HEK293T (cell line): ENCODE results near the gene EHBP1.

Experiments
- CTCF ChIA-PET: fragments of 350-600 bp; formaldehyde crosslinking; extraction: SDS; loops from one replicate; lab custom pipeline; 2021; ENCODE audit warnings: antibody characterized with exemption, inconsistent platforms; lab: Yijun Ruan, JAX
- POLR2A ChIA-PET: fragments of 350-600 bp; formaldehyde crosslinking; extraction: SDS; loops from one replicate; lab custom pipeline; 2020; ENCODE audit warnings: antibody characterized with exemption, inconsistent platforms; lab: Yijun Ruan, JAX
- DNase-seq: peaks from one replicate; pipeline ENCODE4 v3.0.0; 2012; ENCODE audit warnings: mixed read lengths; ENCODE audit errors: extremely low spot score
- ARNT ChIP-seq: fragments of 450-650 bp; IDR thresholded peaks from 2 replicates; pipeline ENCODE4 v1.6.1; 2017; ENCODE audit warnings: mild to moderate bottlenecking
- BHLHE40 ChIP-seq: fragments of 450-650 bp; IDR thresholded peaks from 2 replicates; pipeline ENCODE4 v1.6.1; 2016; ENCODE audit warnings: mild to moderate bottlenecking, moderate library complexity, borderline replicate concordance
- CTBP1 ChIP-seq: fragments of 450-650 bp; IDR thresholded peaks from 2 replicates; pipeline ENCODE4 v1.6.1; 2016; ENCODE audit warnings: borderline replicate concordance
- ELF4 ChIP-seq: fragments of 450-650 bp; IDR thresholded peaks from 2 replicates; pipeline ENCODE4 v1.6.1; 2017; ENCODE audit warnings: antibody characterized with exemption
- FOXA1 ChIP-seq: fragments of 450-650 bp; IDR thresholded peaks from 2 replicates; pipeline ENCODE4 v1.6.1; 2016; ENCODE audit warnings: mild to moderate bottlenecking
- FOXK2 ChIP-seq: fragments of 450-650 bp; IDR thresholded peaks from 2 replicates; pipeline ENCODE4 v1.6.1; 2016; ENCODE audit warnings: mild to moderate bottlenecking
- FOXM1 ChIP-seq: fragments of 450-650 bp; IDR thresholded peaks from 2 replicates; pipeline ENCODE4 v1.6.1; 2017; ENCODE audit warnings: mild to moderate bottlenecking, borderline replicate concordance
- HDGF ChIP-seq: fragments of 450-650 bp; IDR thresholded peaks from 2 replicates; pipeline ENCODE4 v1.6.1; 2017; ENCODE audit warnings: antibody characterized with exemption, borderline replicate concordance
- L3MBTL2 ChIP-seq: fragments of 450-650 bp; conservative IDR thresholded peaks from 2 replicates; pipeline ENCODE4 v1.6.1; 2016; ENCODE audit warnings: mild to moderate bottlenecking
- LEF1 ChIP-seq: fragments of 450-650 bp; IDR thresholded peaks from 2 replicates; pipeline ENCODE4 v1.6.1; 2017; ENCODE audit warnings: mild to moderate bottlenecking, borderline replicate concordance
- NFRKB ChIP-seq: fragments of 450-650 bp; IDR thresholded peaks from 2 replicates; pipeline ENCODE4 v1.6.1; 2016; ENCODE audit warnings: mild to moderate bottlenecking, moderate library complexity
- SP1 ChIP-seq: fragments of 450-650 bp; IDR thresholded peaks from 2 replicates; pipeline ENCODE4 v1.6.1; 2017
- SUZ12 ChIP-seq: fragments of 450-650 bp; IDR thresholded peaks from 2 replicates; pipeline ENCODE4 v1.6.1; 2016; ENCODE audit warnings: mild to moderate bottlenecking
- TARDBP ChIP-seq: fragments of 450-650 bp; IDR thresholded peaks from 2 replicates; pipeline ENCODE4 v1.6.1; 2016
- ZNF384 ChIP-seq: fragments of 450-650 bp; IDR thresholded peaks from 2 replicates; pipeline ENCODE4 v1.6.1; 2016
- TF ChIP-seq, protein P1 (sequence below): fragments of 450-650 bp; IDR thresholded peaks from 2 replicates; pipeline ENCODE4 v1.6.1; 2016

EHBP1 gene

DNA sequence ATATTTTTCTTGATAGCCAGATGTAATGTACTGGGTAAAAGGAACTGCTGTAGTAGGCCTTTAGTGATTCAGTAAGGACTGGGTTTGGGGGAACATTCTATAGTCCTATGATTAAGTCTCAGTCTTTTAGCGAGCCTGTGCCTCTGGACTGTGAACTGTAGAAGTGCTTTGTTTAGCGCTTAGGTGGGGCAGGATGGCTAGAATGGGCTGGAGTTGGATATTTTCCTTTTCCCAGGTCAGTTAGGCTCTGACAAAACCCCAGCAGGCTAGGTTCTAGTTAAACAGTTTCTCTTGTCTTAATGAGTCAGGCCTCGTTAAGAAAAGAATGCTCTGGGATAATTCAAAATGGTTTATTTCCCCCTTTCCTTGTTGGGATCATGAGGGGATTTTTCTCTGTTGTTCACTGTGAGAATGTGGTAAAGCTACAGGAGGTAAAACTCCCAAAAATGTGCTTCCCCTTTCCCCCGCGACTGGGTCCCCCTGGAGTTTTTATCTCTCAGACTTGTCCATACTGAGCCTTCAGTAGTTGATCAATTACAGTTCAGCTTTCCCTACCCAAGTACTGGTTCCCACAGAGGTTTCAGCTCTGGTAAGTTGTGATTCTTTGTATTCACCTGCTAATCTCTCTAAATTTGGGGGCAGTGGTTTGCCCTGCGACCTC is 31.5 kb downstream of the EHBP1 start:
- no peak for DNase-seq
- ChIA-PET POLR2A (interaction anchor here (1.1 kb wide), 1 partner anchor 32 kb away, joined by 3 read pairs; the partner anchor contains the start of gene EHBP1), CTCF (no interaction called here)
- no peak for TF ChIP-seq ARNT
- TF ChIP-seq L3MBTL2: no peak
- no peak for TF ChIP-seq FOXK2
- TF ChIP-seq TARDBP: no peak
- no peak for TF ChIP-seq NFRKB

GRCh38 chr2:62738981-62739936 is 33.7 kb downstream of the EHBP1 start:
- DNase-seq: no peak
- CTCF ChIA-PET: no interaction called here
- no peak for TF ChIP-seq SUZ12
- no peak for TF ChIP-seq CTBP1
- no peak for TF ChIP-seq L3MBTL2
- no peak for TF ChIP-seq FOXA1
- TF ChIP-seq HDGF: no peak
- no peak for TF ChIP-seq BHLHE40
- TF ChIP-seq, protein P1, sequence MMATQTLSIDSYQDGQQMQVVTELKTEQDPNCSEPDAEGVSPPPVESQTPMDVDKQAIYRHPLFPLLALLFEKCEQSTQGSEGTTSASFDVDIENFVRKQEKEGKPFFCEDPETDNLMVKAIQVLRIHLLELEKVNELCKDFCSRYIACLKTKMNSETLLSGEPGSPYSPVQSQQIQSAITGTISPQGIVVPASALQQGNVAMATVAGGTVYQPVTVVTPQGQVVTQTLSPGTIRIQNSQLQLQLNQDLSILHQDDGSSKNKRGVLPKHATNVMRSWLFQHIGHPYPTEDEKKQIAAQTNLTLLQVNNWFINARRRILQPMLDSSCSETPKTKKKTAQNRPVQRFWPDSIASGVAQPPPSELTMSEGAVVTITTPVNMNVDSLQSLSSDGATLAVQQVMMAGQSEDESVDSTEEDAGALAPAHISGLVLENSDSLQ: no peak
- no peak for TF ChIP-seq NFRKB
- TF ChIP-seq ARNT: no peak
- TF ChIP-seq ZNF384: no peak
- TF ChIP-seq LEF1: no peak
- no peak for TF ChIP-seq ELF4
- no peak for TF ChIP-seq FOXM1
- no peak for TF ChIP-seq SP1
- no peak for TF ChIP-seq TARDBP
- no peak for TF ChIP-seq FOXK2
- POLR2A ChIA-PET: no interaction called here

DNA sequence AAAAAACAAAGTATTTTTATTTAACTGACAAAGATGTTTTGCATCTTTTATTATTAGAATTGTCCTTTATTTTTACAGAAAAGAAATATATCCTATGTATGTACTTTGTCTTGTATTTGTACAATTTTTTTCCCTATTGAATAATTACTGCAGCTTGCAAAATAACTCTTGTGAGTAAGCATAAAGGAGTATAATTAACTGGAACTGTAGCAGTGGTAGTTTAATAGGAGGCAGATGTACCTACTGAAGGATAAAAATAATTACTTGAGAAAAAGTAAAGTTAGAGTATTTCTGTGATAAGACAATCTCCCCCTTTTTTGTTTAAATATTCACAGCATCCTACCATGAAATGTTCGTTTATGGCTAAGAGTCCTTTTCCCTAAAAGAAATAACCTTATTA is 34.7 kb downstream of the EHBP1 start:
- ChIA-PET CTCF (no interaction called here), POLR2A (no interaction called here)
- no peak for TF ChIP-seq TARDBP
- no peak for TF ChIP-seq BHLHE40
- no peak for TF ChIP-seq LEF1
- no peak for TF ChIP-seq CTBP1
- TF ChIP-seq NFRKB: no peak
- TF ChIP-seq ARNT: no peak
- no peak for TF ChIP-seq FOXM1
- no peak for TF ChIP-seq SP1
- no peak for TF ChIP-seq ZNF384
- no peak for TF ChIP-seq FOXK2
- TF ChIP-seq, protein P1: no peak
- no peak for DNase-seq

DNA sequence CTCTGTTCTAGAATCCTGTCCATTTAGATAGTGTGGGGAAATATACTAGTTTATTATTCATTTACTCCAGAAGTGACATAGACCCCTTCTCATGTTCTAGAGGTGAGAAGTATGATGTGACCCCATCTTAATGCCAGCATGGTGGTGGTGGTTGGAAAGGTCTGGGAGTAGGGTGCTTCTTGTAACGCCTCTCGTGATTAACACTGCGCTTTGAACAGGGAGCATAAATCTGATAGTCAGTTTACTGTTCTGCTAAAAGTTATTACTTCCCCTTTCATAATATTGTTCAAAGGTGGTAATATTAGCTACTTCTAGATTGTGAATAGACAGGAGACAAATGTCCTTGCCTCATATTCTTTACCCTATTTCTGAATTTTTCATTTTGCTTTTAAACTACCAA is 35.6 kb downstream of the EHBP1 start:
- TF ChIP-seq CTBP1: no peak
- TF ChIP-seq, protein P1: no peak
- no peak for DNase-seq
- ChIA-PET CTCF (no interaction called here), POLR2A (no interaction called here)

DNA sequence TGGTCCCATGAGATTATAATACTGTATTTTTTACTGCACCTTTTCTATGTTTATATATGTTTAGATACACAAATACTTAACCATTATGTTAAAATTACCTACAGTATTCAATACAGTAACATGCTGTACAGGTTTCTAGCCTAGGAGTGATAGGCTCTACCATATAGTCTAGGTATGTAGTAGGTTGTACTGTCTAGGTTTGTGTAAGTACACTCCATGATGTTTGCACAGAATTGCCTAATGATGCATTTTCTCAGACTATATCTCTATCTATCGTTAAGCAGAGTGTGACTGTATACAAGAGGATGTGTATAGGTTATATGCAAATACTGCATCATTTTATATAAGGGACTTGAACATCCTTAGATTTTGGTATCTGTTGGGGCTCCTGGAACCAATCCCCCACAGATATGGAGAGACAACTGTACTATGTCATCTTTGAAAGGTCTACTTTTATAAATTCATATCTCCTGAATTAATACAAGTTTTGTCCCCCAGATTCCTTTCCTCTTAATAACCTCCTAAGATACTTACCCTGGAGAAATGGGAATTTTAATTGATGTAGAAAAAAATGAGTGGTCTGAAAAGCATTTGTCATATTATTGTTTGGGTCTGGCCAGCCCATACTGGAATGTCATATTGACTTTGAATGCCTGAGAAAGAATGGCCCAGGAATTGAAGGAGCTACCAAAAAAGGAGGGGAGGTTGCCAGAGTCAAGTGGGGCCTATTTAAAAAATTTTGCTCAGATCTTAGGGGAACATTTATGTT is 36.6 kb downstream of the EHBP1 start:
- TF ChIP-seq, protein P1: no peak
- no peak for TF ChIP-seq SUZ12
- TF ChIP-seq ZNF384: no peak
- no peak for TF ChIP-seq SP1
- no peak for TF ChIP-seq HDGF
- no peak for TF ChIP-seq ELF4
- TF ChIP-seq TARDBP: no peak
- TF ChIP-seq NFRKB: no peak
- TF ChIP-seq FOXA1: no peak
- no peak for TF ChIP-seq BHLHE40
- TF ChIP-seq CTBP1: no peak
- TF ChIP-seq L3MBTL2: no peak
- TF ChIP-seq ARNT: no peak
- no peak for TF ChIP-seq FOXM1
- ChIA-PET CTCF (no interaction called here), POLR2A (no interaction called here)
- DNase-seq: no peak
